Activated CD4-positive, alpha-beta T cell treated with anti-CD3 and anti-CD28 coated beads, Interleukin-2, amount 50 U/mL, for 24 hours (primary cell): ENCODE results near the gene GGACT.
A peak's percentile ranks its signal among the peaks of the same experiment; 100 is the strongest.

Experiments used
- DNase-seq, 2 donors: peaks; one replicate each; pipeline ENCODE4 v3.0.0-alpha.2; 2020; ENCODE audit warnings: low read depth in 1 of 2, low spot score in 1 of 2

The GGACT gene

GRCh38 chr13:100515410-100515800 is 73.2 kb downstream of the GGACT start:
- DNase-seq, result no peak

DNA sequence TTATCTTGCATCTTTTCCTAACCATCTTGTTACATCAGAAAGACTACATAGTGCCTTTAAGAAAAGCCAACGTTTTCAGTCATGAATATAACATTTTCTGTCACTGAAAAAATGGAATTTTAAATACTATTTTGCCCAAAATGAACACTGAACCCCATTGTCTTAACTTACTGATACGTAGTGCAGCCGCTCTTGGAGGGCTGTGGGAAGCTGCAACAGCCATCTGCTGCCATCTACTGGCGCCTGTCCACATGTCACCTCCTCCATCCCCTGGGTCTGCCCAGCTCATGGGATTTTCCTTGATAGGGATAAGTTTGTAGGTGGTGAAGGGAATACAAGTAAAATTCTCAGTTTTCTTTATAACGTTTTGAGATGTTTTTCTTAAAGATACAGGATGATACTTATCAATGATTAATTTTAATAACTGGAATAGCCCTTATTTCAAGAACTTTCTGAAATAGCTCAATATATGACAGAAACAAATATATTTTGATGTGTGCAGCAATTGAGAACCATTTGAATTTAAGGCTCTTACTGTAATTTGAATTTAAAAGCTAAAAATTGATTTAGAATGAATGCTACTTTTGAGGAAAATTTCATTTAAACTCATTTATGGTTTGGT is 73.7 kb downstream of the GGACT start:
- DNase-seq, result peak; percentile 53 to 56

GRCh38 chr13:100513987-100514670 is 74.5 kb downstream of the GGACT start:
- no peak for DNase-seq

- no peak for DNase-seq
Measured at GRCh38 chr13:100513171-100513570, 75.4 kb downstream of the GGACT start.

- no peak for DNase-seq
Measured at GRCh38 chr13:100512422-100512821, 76.2 kb downstream of the GGACT start.

- DNase-seq, result no peak
Measured at GRCh38 chr13:100511466-100511865, 77.1 kb downstream of the GGACT start.

DNA sequence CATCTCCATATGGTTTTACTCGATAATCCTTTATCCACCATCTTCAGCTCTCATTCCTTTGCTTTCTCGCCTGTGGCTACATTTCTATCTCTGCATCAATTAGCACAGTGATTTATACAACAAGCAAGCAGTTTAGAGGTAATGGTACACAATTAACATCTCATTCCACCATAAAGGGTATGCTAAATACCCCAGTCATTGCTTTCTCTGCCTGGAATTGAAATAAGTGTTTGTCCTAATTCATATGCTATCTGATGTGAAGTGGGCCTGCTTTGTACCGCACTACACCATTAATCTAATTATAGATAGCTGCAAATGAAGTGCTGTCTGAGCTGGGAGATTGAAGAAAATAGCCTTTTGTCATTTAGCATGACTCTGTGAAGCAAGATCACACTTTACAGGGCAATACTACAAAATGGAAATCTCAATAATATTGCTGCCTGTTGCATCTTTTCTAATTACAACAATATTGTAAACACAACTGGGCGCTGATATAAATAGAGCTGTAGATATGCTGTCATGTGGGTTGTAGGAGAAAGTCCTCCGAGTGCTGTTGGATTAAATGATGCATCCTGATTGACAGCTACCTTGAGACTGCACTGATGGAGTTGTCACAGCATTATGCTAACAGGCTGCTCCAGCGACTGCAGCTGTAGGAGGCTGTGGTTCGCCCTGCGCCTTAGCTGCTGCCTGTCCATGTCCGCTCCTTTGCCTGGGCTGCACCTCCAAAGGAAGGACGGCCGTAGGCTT is 78.2 kb downstream of the GGACT start:
- DNase-seq, result no peak

DNA sequence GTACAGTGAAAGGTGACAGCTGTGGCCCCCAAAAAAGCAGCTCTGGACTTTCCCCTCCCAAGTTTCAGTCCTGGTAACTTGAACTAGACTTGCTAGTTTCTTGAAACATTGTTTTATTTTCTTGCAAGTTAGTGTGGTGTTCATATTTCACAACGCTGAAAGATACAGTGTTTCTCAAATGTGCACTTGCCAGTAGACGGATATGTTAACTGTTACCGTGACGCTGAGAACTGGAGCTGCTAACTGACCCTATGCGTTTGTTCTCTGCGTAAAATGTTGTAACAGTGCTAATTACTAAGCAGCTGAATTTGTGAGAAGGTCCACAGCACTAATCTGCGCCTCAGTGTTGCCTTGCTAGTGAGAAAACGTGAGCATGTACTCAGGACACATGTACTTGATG is 79.6 kb downstream of the GGACT start:
- no peak for DNase-seq

DNA sequence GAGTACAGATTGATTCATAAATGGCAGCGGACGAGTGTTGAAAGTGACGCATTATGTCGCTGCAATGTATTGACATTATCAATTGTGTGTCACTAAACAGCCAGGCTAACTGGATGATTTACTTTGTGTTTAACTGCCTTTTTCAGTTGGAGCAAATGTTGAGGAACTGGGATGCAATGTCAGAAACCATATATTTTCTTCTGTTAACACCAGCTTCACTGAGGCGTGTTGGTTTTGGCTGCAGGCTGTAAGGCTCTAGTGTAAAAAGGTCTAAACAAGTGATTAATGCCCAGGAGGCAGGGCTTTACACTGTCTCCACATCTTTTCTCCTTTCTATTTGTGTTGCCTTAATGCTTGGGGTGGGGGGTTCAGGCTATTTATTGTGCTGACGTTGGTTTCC is 80.1 kb downstream of the GGACT start:
- no peak for DNase-seq

GRCh38 chr13:100506600-100507422 is 81.8 kb downstream of the GGACT start:
- DNase-seq, result no peak

DNA sequence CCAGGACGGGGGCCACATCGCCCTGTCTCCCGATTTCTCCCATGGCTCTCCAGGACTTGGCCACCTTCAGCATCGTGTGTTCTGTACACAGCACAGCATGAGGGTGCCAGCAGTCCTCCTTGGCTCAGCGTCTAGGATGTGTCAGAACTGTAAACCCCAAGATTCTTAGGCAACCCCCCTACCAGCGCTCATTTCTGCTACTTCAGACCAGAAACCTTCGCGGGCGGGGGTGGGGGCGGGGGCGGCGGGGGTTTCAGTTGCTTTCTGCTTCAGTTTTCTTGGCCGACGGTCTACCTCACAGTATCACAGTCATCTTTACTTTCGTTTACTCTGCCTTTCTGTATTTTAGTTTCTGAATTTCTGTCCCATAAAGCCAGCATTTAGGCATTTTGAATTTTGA is 82.4 kb downstream of the GGACT start:
- peak; percentile 9 to 33 for DNase-seq

- no peak for DNase-seq
Measured at GRCh38 chr13:100503622-100504021, 85.0 kb downstream of the GGACT start.

DNA sequence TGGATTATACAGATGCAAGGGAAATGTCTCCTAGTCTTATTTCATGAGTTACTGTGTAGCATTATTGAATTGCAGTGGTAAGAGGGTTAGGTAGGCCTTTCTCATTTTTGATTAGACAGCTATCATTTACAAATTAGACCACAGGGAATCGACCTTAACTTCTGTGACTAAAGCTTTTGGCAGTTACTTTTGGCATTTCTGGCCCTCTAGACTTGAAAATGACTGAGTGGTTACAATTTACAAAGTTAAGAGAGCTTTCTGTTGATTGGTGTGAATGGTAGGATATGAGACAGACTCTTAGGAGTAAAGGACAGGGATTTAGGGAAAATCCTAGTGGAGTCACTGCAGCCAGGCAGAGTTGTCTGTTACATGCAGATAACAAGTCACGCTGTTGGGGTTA is 86.1 kb downstream of the GGACT start:
- DNase-seq, result no peak

- no peak for DNase-seq
Measured at GRCh38 chr13:100497389-100497788, 91.2 kb downstream of the GGACT start.

GRCh38 chr13:100495455-100495854 is 93.1 kb downstream of the GGACT start:
- no peak for DNase-seq

- no peak for DNase-seq
Measured at GRCh38 chr13:100493418-100493817, 95.2 kb downstream of the GGACT start.

- no peak for DNase-seq
Measured at GRCh38 chr13:100491164-100491842, 97.3 kb downstream of the GGACT start.

DNA sequence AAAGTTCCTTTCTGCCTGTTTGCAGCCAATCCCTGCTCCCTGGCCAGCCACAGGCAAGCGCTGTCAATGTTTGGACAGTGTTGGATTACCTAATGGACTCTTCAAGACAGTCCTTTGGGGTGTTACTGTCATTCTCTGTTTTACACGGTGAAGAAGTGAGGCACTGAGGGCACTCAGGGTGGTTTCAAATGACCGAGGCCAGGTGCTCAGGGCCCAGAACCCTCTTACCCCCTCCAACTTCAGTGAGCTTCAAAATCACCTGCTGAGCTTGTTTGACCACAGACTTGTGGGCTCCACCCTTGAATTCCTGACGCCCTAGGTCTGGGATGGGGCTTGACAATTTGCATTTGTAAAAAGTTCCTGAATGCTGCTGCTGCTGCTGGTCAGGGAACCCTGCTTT is 97.9 kb downstream of the GGACT start:
- DNase-seq, result no peak

GRCh38 chr13:100485265-100485664 is 103.3 kb downstream of the GGACT start:
- no peak for DNase-seq

DNA sequence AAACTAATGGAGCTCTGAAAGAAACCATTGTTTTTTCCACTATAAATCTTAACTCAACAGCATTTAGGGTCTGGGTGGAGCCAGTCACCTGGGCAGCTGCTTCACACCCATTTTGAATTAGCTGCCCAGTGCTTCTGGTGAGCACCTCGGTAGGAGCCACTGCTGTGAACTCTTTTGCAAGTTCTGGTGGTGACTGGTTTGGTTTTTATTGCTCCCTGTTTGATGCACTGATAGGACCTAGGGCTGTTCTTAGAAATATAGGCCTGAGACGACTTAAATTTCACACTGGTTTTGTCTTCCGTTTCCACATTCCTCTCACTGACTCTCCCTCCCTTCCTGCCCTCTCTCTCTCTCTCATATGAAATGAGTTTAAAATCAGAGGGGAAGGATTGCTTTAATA is 103.9 kb downstream of the GGACT start:
- no peak for DNase-seq

DNA sequence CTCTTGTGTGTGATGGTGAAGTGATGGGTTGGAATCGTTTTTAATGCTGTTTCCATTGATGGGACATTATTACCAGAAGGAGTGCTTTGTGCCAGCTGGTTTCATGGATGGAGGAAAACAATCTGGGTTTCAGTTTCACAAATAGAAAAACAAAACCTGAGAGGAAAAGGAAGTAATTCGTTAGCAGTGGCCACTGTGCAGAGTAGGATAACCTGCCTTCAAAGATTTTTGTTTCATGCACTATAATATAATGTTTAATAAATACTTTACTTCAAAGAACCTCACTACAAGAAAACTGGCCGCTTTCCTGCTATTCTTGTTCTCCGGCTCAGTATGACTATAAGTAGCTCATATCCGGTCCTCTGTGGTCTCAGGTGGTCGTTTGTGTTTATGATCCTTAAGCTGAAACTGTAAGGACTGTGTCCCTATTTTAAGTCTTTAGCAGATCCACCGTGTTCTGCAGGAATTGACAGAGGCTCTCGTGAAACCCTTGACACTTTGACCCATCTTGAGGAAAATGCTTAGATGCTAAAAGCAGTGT is 104.7 kb downstream of the GGACT start:
- no peak for DNase-seq
